ENCODE measurements around the gene UBE2E2.

Gene UBE2E2

DNA sequence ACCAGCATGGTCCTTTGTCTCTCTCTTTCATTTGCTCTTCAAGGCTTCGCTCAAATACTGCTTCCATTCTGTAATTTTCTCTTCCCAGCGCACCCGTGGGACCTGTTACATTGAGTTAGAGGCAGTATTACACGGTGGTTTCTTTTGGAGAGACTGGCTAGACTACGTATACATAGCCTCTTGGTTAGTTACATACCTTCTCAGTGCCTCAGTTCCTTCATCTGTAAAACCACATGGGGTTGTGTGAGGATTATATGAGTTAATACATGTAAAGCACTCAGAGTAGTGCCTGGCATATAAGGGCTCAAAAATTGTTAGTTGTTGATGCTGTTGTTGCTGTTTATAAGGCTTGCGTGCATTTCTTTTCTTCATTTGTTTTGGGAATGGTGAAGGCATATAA is 33.8 kb downstream of the UBE2E2 start:
- TF ChIP-seq, protein P1, sequence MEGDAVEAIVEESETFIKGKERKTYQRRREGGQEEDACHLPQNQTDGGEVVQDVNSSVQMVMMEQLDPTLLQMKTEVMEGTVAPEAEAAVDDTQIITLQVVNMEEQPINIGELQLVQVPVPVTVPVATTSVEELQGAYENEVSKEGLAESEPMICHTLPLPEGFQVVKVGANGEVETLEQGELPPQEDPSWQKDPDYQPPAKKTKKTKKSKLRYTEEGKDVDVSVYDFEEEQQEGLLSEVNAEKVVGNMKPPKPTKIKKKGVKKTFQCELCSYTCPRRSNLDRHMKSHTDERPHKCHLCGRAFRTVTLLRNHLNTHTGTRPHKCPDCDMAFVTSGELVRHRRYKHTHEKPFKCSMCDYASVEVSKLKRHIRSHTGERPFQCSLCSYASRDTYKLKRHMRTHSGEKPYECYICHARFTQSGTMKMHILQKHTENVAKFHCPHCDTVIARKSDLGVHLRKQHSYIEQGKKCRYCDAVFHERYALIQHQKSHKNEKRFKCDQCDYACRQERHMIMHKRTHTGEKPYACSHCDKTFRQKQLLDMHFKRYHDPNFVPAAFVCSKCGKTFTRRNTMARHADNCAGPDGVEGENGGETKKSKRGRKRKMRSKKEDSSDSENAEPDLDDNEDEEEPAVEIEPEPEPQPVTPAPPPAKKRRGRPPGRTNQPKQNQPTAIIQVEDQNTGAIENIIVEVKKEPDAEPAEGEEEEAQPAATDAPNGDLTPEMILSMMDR (IDR thresholded peaks at IDR 0.05) = no peak

DNA sequence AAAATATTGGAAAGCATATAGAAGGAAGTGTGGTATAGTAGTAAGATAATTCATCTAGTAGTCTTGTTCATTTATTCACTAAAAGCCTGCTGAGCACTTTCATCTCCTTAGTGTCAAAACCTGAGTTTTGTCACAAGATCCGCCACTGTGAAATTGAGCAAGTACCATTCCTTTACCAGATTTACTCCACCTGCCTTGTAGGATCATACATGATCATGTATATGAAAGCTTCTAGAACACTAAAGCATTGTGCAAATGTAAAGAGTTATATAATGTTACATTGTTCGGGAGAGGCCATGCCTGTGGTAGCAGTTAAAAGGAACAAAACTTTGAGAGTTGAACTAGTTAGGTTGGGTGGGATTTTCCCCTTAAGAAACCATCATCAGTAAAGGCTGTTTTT is 35.0 kb downstream of the UBE2E2 start:
- TF ChIP-seq, protein P1 (IDR thresholded peaks at IDR 0.05) = no peak

DNA sequence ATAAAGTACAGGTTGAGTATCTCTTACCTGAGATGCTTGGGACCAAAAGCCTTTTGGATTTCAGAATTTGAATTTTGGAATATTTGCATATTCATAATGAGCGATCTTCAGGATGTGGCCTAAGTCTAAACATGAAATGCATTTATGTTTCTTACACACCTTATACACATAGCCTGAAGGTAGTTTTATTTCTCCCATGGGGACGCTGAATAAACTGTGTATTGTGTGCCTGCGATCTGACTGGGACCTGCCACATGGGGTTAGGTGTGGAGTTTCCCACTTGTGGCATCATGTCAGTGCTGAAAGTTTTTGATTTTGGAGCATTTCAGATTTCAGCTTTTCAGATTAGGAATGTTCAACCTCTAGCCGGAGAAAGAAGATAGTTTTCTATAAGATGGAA is 35.5 kb downstream of the UBE2E2 start:
- TF ChIP-seq, protein P1 (IDR thresholded peaks at IDR 0.05) = no peak

DNA sequence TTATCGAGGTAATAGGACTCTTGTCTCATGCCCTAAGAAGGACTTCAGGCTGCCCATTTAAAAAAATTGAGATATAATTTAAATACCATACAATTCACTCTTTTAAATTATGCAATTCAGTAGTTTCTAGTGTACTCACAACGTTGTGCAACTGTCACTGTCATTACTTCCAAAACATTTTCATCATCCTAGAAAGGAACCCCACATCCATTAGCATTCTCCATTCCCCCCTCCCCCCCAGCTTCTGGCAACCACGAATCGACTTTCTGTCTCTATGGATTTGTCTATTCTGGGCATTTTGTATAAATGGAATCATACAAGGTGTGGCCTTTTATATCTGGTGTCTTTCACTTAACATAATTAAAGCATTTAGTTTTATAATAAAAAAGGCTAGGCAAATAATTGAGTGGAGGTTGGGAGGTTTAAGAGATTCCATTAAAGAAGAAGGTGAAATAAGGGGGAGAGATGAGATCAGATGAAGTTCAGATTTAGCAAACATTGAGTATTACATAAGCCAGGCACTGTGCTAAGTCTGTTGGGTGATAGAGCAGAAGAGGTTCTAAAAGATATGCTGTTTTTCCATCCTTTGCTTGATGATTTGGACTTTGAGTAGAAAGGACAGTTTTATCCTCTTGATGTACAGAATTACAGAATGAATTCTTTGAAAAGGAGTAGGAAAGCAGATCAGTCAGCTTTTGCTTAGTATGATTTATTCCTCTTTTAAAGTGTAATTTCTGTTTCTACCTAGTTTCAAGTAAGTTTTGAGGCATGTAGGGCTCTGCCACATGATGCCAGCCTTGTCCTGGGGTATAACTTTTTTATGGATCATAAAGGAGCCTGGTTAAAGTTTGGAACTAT is 36.3 kb downstream of the UBE2E2 start:
- TF ChIP-seq, protein P1 (IDR thresholded peaks at IDR 0.05) = peak; percentile 12; the same call in 1 of the 2 replicates

DNA sequence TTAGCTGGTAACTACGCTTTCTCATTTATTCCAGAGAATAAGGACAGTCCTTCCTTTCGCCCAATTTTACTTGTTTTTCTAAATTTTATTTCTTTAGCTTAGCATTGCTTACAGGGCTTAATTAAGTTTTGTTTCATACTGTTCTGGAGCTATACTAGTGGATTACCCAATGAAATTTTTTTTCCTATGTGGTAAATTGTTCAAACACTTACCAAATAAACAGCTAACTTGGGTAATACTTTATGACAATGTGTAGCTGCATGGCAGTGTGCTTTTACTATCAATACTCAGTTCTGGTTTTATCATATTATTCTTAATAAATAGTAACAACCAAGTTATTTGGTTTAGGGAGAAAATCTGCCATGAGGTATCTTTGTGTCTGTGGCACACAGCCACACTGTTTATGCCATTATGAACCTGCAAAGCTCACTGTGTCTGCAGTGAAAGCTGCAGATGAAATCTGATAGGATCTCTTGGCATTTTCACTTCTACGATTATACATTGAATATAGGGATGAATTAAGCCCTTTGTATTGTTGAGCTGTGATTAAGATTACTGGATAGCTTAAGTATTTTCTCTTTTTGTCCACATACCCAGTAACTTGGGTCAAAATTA is 37.2 kb downstream of the UBE2E2 start:
- TF ChIP-seq, protein P1 (IDR thresholded peaks at IDR 0.05) = no peak

DNA sequence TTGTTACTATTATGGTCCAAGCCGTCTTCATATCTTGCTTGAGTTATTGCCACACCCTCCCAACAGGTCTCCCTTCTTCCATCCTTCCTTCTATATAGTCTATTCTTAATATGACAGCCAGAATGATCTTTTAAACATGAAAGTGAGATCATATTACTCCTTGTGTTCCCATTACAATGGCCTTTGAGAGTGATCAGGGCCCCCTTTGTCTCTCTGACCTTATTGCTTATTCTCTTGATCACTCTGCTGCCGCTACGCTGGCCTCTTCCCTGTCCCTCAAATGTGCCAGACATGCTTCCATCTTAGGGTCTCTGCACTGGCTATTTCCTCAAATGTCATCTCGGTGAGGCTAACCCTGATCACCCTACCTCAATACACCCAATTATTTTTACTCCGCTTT is 38.1 kb downstream of the UBE2E2 start:
- TF ChIP-seq, protein P1 (IDR thresholded peaks at IDR 0.05) = no peak

DNA sequence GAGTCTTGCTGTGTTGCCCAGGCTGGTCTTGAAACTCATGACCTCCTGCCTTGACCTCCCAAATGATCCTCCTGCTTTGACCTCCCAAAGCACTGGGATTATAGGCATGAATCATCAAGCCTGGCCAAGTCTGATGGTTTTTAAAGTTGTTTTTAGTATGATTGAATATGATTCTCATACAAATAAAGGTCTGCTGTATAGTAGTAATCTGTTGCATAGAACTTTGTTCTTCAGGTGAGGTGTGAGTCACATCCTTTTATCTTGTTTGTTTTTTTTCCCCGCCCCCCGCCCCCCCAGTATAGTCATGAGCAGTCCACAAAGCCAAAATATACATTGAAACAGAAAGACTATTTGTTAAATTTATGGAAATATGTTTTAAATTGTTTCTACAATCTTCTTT is 39.0 kb downstream of the UBE2E2 start:
- TF ChIP-seq, protein P1 (IDR thresholded peaks at IDR 0.05) = no peak

Measured in LNCAP (cell line).